ENCODE measurements around the gene C9orf50.

DNA sequence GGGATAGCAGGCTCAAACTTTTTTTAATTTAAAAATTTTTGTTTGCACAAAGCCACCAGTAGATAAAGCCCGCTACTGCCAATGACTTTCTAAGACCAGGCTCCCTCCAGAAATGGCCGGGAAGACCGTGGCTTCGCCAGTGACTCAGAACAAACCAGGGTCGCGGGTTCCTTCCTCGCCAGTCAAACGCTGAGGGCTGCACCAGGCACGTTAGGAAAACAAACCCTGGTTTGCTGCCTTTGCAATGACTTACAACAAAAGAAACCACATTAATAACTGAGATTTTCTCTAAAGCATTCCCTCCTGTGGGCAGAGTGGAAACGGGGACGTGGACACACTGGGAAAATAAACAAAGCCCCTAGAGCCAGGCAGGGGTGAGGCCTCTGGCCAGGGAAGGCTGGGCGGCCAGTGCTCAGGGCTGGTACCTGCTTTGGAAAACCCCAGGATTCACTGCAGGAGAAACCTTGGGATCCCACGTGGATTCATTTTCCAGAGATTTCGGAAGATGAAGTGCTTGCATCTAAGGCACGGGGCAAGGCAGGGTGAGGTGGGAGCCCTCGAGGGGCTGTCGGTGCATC, 48.3 kb upstream of the C9orf50 start:
- TF ChIP-seq GATA2 (IDR thresholded peaks at IDR 0.05; ENCODE audit: low read depth, low read length), result no peak
- no peak for TF ChIP-seq GATA3 (IDR thresholded peaks at IDR 0.05; ENCODE audit: low read depth, low read length)
